Right cardiac atrium (tissue), 5 donors: ENCODE data around the gene SH2B3. TPM values are rescaled to one million over a fixed set of nuclear protein-coding genes. Genes with fewer than 3 reads are reported as not detected.
A peak's percentile ranks its signal among the peaks of the same experiment; 100 is the strongest.

Experiments used
- ATAC-seq, 2 donors: fragments of 200-7000 bp; cut with Tn5 transposase; one replicate each; pipeline versions ENCODE4 v1.8.0 to v1.9.1; 2020; ENCODE audit warnings: moderate library complexity in 2 of 2, mild to moderate bottlenecking in 1 of 2
- DNase-seq, 3 donors: peaks; one replicate each; pipeline ENCODE4 v3.0.0-alpha.2; 2020
- H3K27ac ChIP-seq: one replicate; pipeline ENCODE4 v1.5.1; 2013; ENCODE audit warnings: mild to moderate bottlenecking, low read length, control low read depth, moderate library complexity
- H3K27me3 ChIP-seq: one replicate; pipeline ENCODE4 v1.6.1; 2013; ENCODE audit not compliant: control insufficient read depth, insufficient read depth
- H3K4me1 ChIP-seq: one replicate; pipeline ENCODE4 v1.6.1; 2013; ENCODE audit warnings: low read length; ENCODE audit not compliant: control insufficient read depth, insufficient read depth
- H3K4me3 ChIP-seq: one replicate; pipeline ENCODE4 v1.5.1; 2013; ENCODE audit warnings: low read length, control low read depth
- H3K9me3 ChIP-seq: one replicate; pipeline ENCODE4 v1.6.1; 2013; ENCODE audit warnings: low read length; ENCODE audit not compliant: control insufficient read depth
- WGBS: extraction: QIAGEN DNeasy Blood & Tissue Kit; methylation state at CpG from one replicate; pipeline ENCODE4 v1.1.7; 2013; 5-methylcytosine and 5-hydroxymethylcytosine counted together
- intact Hi-C, 4 donors: fragments of 100-400 bp; cut with DNase I; formaldehyde crosslinking; loops; one replicate each; pipeline versions ENCODE4 v1.11.0 to v1.14.0; 2022 to 2023
- polyA plus RNA-seq: library from polyadenylated mRNA; stranded (reverse); fragments of 200-250 nt; gene quantifications from one replicate; pipeline ENCODE4 v1.2.3, GENCODE V29; 2013
- total RNA-seq, 4 donors: library from RNA; stranded (reverse); fragmentation: NEBNext Ultra II Directional; extraction: Animal tissue kit (Norgen Biotek cat#: 25700); gene quantifications; one replicate each; pipeline ENCODE4 v1.2.1, GENCODE V29; 2021
- donor health status: healthy with polysubstance abuse.
- donor health status: DM: no; HTN: yes; CAD: no.
- donor health status: DM: no; HTN: no; CAD: no.
- donor health status: DM: no; HTN: yes; CAD: no; lungs with severe emphysema.
- donor health status: DM: yes; HTN: yes; CAD: no.

SH2B3 gene
- total and polyA plus RNA-seq, 5 donors = 10.3 to 31.2 (median 28.9) TPM

DNA sequence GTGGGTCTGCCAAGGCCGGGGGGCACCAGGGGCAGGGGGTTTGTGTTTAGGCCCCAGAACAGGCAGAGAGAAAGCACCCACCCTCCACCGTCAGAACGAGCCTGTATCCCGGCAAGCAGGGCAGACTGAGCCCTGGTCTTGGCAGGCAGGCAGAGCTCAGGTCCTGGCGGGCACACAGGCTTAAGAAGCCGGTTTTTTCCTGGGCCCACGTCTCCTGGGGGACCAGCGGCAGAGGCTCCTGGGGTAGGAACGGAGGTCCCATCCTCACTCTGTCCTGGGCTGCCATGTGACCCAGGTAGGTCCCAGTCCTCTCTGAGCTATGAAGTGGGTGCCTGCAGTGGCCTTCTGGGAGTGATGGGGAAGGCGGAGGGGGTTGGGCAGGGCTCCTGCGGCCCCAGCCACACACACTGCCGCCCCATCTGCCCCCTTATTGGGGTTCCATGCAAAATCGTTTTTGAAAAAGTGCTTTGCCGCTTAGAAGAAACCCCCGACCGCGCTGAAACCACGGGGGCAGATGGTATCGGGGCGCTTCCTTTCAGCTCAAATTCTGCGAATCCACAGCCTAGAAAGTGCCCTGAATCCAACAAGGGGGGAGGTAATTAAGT is 24.2 kb downstream of the SH2B3 start:
- Histone ChIP-seq H3K4me1 (peaks cover 13% of the 10 kb centered on the region), H3K27ac (peak overlapping the region; percentile 46), H3K9me3 (no peaks in the 10 kb centered on the region), H3K27me3 (no peaks in the 10 kb centered on the region), H3K4me3 (no peak overlapping the region)
- WGBS = 41% methylated on average over 21 of the region's 21 CpGs
- peak in 2 of 3 donors; percentile 58 for DNase-seq
- intact Hi-C loops = no loop called here
- peak in 1 of 2 donors; percentile 3 for ATAC-seq

DNA sequence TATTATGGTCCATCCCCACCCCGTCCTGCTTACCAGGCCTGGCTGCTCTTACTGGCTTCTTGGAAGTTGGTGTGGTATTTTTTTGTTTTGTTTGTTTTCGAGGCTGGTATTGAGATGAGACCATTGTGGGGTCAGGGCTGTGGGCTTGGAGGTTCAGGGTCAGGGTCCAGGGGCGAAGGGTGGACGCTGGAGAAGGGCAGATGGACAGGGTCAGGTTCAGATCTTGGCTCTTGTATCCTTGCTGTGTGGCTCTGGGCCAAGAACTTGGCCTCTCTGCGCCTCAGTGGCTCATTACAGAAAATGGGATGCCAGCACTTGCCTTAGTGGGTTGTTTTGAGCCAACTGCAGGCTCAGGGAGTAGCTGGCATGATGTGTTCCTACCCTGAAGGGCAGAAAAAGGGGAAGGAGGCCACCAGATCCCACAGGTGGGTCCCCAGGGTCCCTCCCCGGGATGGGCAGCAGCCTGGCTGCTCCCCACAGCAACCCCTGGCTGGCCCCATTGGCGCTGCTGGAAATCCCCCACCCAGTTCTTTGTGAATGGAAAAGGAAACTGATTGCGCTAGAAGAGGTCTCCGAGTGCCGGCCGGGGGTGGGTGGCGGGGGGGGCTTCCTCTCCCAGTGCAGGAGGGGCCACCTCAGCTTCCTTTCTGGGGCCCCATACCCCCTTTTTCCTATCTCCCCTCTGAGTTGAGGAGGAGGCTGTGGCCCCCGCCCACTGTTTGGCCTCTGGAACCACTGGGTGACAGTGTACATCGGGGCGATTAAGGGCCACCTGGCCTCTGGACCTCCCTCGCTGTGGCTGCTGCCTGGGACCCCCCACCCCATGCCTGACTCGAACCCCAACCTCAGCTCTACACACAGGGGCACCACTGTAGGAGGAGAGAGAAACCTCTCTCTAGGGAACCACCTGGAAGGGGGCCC is 25.0 kb downstream of the SH2B3 start:
- H3K9me3 ChIP-seq = no peaks in the 10 kb centered on the region
- peaks cover 14% of the 10 kb centered on the region for H3K4me1 ChIP-seq
- ATAC-seq (peak; percentile 14 to 19), DNase-seq (peak in 2 of 3 donors; percentile 70 to 72)
- H3K27ac ChIP-seq = peak overlapping the region; percentile 46
- H3K4me3 ChIP-seq = no peak overlapping the region
- intact Hi-C loops = no loop called here
- 30% methylated on average over 17 of the region's 17 CpGs for WGBS
- H3K27me3 ChIP-seq = no peaks in the 10 kb centered on the region

DNA sequence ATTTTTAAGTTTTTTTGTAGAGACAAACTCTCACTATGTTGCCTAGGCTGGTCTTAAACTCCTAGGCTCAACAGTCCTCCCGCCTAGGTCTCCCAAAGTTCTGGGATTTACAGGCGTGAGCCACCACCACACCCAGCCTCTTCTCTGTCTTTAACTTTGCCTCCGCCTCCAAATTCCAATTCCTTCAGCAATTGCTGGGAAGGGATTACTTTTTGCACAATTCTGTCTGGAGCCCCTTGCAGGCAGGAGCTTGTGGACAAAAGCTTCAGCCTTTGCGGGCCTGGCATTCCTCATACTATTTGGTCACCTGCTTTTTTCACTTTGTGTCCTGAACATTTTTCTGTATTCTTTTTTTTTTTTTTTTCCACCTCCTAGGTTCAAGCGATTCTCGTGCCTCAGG is 26.0 kb downstream of the SH2B3 start:
- Histone ChIP-seq H3K27me3 (no peaks in the 10 kb centered on the region), H3K4me1 (peaks cover 13% of the 10 kb centered on the region), H3K27ac (no peak overlapping the region), H3K4me3 (no peak overlapping the region), H3K9me3 (no peaks in the 10 kb centered on the region)
- ATAC-seq (no peak), DNase-seq (peak in 1 of 3 donors; percentile 11)
- WGBS = 81% methylated on average over 6 of the region's 6 CpGs
- intact Hi-C loops = no loop called here

DNA sequence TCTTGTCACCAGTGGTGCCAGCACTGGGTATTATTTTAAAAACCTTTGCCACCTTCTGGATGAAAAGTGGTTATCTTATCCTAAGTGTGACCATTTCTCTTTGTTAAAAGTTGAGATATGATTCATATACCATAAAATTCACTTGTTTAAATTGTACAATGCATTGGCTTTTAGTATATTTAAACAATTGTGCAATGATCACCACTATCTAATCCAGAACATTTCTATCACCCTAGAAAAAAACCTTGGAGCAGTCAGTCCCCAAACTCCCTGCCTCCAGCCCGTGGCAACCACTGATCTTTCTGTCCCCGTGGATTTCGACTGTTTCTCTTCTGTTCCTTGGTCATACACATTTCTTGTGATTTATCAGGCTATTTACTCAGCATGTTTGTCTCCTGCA is 28.3 kb downstream of the SH2B3 start:
- peaks cover 24% of the 10 kb centered on the region for H3K4me1 ChIP-seq
- no peak for ATAC-seq
- H3K4me3 ChIP-seq = no peak overlapping the region
- H3K9me3 ChIP-seq = no peaks in the 10 kb centered on the region
- 29% methylated on average over 3 of the region's 3 CpGs for WGBS
- intact Hi-C loops = no loop called here
- DNase-seq = peak in 2 of 3 donors; percentile 18 to 44
- H3K27ac ChIP-seq = peak overlapping the region; percentile 49
- H3K27me3 ChIP-seq = no peaks in the 10 kb centered on the region

DNA sequence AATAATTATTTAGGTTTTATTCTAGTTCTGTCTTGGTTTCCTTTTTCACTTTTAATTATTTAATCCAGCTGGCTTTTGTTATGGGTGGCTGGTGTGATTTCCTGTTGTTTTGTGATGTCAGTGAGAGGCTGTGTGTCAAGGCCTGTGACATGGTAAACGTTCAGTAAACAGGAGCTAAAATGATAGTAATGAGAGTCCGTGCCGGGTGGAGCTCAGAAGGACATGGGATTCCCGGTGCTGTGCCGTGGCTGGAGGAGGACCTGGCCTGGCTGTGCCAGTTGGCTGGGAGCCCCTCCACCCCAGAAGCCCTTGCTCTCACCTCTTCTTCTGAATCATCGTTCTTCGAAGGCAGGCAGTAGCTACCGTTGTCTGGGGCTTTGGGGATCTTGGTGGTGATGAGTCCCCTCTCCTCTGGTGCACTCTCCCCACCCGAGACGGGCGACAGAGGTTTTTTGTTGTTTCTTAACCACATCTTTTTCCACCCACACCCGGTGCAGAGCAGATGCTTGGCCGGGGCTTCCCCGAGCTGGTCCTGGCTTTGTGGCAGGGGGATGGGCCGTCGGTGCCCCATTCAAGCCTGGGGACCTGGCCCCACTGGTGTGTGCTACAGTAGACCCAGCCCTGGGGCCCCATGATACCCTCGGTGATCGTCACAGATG is 29.1 kb downstream of the SH2B3 start:
- Histone ChIP-seq H3K9me3 (no peaks in the 10 kb centered on the region), H3K4me1 (peaks cover 21% of the 10 kb centered on the region), H3K4me3 (peak overlapping the region; percentile 7), H3K27ac (peak overlapping the region; percentile 89), H3K27me3 (no peaks in the 10 kb centered on the region)
- intact Hi-C loops = no loop called here
- peak; percentile 65 to 84 (median 83) for DNase-seq
- ATAC-seq = peak; percentile 47 to 67
- WGBS = 12% methylated on average over 18 of the region's 18 CpGs

DNA sequence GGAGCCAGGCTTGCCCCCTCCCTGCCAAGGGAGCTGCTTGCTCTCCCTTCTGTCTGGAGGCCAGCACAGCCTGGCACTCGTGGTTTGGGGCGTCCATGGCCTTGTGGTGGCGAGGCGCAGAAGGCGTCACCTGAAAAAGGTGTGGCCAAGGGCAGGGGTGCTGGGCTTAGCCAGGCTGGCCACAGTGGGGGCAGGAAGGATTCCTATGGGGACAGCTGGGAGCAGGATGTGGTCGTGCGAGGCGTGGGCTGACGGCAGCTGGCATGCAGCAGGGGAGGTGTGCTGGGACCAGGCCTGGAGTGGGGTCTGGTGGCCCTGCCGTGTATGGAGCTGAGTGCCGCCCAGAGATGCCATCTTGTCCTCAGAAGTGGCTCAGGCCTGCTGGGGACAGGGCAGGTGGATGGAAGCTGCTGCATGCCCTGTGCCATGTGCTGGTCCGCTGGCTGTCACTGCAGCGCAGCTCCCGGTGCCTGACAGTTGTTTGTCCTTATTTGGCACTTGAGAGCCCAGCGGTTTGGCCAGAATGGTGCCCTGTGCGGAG is 30.0 kb downstream of the SH2B3 start:
- Histone ChIP-seq H3K27ac (no peak overlapping the region), H3K4me3 (no peak overlapping the region), H3K27me3 (no peaks in the 10 kb centered on the region), H3K9me3 (no peaks in the 10 kb centered on the region), H3K4me1 (peaks cover 21% of the 10 kb centered on the region)
- ATAC-seq (no peak), DNase-seq (peak in 1 of 3 donors; percentile 64)
- 68% methylated on average over 16 of the region's 16 CpGs for WGBS
- intact Hi-C loops = no loop called here

DNA sequence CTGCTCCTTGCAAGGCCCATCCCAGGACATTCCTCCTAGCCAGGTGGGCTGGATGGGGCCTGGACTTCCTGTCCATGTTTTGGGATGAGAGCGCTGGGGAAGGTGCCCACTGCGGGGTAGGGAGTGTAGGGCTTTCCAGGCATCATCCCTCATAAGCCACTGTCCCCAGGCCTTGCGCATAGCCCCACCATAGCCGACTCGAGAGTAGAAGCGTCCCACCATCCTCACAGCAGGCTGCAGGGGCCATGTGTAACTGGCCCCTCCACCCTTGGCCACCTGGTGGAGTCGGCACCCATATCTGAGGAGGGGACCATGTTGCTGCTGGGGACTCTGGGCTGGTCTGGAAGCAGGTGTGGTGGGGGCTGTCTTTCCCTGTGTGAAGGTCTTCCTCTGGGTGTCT is 30.5 kb downstream of the SH2B3 start:
- H3K27me3 ChIP-seq = no peaks in the 10 kb centered on the region
- H3K4me3 ChIP-seq = no peak overlapping the region
- WGBS = 77% methylated on average over 7 of the region's 7 CpGs
- H3K9me3 ChIP-seq = no peaks in the 10 kb centered on the region
- DNase-seq (no peak), ATAC-seq (no peak)
- no peak overlapping the region for H3K27ac ChIP-seq
- H3K4me1 ChIP-seq = peaks cover 22% of the 10 kb centered on the region
- intact Hi-C loops = no loop called here

DNA sequence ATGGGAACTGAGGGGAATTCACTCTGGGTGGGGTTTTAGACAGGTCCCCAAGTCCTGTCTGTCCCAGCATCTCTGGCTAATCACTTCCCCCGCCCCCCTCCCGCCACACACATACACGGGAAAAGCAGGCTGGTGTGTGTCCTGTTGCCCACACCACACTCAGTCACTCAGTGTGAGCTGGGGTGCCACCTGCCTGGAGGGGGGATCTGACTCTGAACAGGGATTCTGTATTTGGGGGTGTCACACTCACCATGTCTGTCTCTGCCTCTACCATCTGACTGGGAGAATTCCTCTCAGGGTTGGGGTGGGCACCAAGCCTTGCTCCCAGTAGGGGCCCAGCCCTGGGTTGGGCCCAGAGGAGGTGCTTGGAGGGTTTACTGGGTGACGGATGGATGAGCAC is 31.1 kb downstream of the SH2B3 start:
- DNase-seq (peak in 1 of 3 donors; percentile 42), ATAC-seq (no peak)
- no peaks in the 10 kb centered on the region for H3K9me3 ChIP-seq
- peaks cover 23% of the 10 kb centered on the region for H3K4me1 ChIP-seq
- H3K27me3 ChIP-seq = no peaks in the 10 kb centered on the region
- H3K27ac ChIP-seq = no peak overlapping the region
- intact Hi-C loops = no loop called here
- H3K4me3 ChIP-seq = no peak overlapping the region
- WGBS = 74% methylated on average over 4 of the region's 4 CpGs

DNA sequence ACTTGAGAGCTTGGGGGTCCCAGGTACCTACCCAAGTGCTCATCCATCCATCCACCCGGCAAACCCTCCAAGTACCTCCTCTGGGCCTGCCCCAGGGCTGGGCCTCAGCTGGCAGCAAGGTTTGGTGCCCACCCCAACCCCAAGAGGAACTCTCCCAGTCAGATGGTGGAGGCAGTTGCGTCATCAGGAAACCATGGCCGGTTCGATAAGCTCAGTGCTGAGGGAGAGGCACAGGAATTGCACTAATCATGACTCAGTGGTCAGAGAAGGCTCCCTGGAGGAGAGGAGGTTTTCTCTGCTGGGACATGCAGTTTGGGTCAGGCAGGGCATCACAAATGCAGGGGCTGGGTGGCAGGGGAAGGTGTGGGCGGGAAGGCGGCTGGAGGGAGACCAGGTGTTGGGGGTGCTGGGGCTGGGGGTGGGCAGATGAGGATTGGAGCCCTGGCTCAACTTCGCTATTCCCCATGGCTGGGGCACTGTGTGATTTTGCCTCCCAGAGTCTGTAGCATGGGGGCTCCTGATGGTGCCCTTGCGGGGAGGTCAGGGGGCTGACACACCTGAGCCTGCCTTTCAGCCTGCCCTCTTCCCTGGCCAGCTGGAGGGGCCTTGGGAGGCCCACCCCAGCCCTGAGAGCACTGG is 32.2 kb downstream of the SH2B3 start:
- Histone ChIP-seq H3K27me3 (no peaks in the 10 kb centered on the region), H3K4me1 (peaks cover 23% of the 10 kb centered on the region), H3K4me3 (no peak overlapping the region), H3K9me3 (no peaks in the 10 kb centered on the region), H3K27ac (peak overlapping the region; percentile 19)
- peak; percentile 25 to 66 for ATAC-seq
- intact Hi-C loops = no loop called here
- 66% methylated on average over 8 of the region's 8 CpGs for WGBS
- peak; percentile 72 to 79 (median 77) for DNase-seq

DNA sequence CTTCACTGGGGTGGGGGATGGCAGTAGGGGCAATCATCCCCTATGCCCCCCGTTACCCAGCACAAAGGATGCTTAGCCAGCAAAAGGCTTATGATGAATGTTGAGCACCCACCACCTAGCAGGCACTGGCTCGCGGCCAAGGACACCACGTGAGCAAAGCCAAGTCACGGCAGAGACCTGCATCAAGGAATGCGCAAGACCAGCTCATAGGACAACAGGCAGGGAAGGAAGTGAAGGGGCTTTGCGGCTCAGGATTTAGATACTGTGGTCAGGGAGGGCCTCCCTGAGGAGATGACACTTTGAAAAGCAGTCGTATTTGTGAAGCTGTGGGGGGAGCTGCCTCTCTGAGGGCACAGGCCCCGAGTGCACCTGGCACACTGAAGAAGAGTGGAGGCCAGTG is 32.8 kb downstream of the SH2B3 start:
- Histone ChIP-seq H3K4me1 (peaks cover 23% of the 10 kb centered on the region), H3K27me3 (no peaks in the 10 kb centered on the region), H3K4me3 (no peak overlapping the region), H3K9me3 (no peaks in the 10 kb centered on the region), H3K27ac (peak overlapping the region; percentile 19)
- 40% methylated on average over 9 of the region's 9 CpGs for WGBS
- intact Hi-C loops = no loop called here
- peak in 1 of 3 donors; percentile 79 for DNase-seq
- ATAC-seq = no peak
